HCT116 (cell line): Measurements from ENCODE around the gene LMBRD1. TPM values are rescaled to one million over a fixed set of nuclear protein-coding genes. Genes with fewer than 3 reads are reported as not detected.

Experiments used
- ATAC-seq: fragments of 200-7000 bp; cut with Tn5 transposase; 2 replicates; pipeline ENCODE4 v1.9.1; 2020; ENCODE audit warnings: mild to moderate bottlenecking, moderate library complexity
- BruUV-seq: library from RNA; stranded (reverse); fragments of 400-500 nt; replicated peaks from 2 replicates; lab custom pipeline; 2021; lab: Mats Ljungman, UMichigan
- CTCF ChIA-PET: fragments of 300-600 bp; sonication (Branson Sonifier 250); formaldehyde crosslinking; loops from one replicate; lab custom pipeline; 2021; ENCODE audit warnings: antibody characterized with exemption; lab: Charles Lee
- POLR2A ChIA-PET: fragments of 300-600, 350-600 bp; sonication (Branson Sonifier 250); formaldehyde crosslinking; loops from one replicate; lab custom pipeline; 2021; ENCODE audit warnings: antibody characterized with exemption; lab: Charles Lee
- RAD21 ChIA-PET, 2 experiments: fragments of 300-600 bp; sonication (Branson Sonifier 250); formaldehyde crosslinking; loops; one replicate each; lab custom pipeline; 2023; ENCODE audit warnings: low total read pairs in 2 of 2; ENCODE audit not compliant: uncharacterized antibody in 2 of 2, unreplicated experiment in 2 of 2, low non-redundant PET in 1 of 2; lab: Charles Lee
- DNase-seq: peaks from one replicate; pipeline ENCODE4 v3.0.0-alpha.2; 2010; ENCODE audit warnings: low read depth, low spot score
- H2AFZ ChIP-seq: fragments of 200-600 bp; shearing (Covaris generic), sonication (generic); 2 replicates; pipeline ENCODE4 v1.6.1; 2017; ENCODE audit warnings: low read depth, mixed run types, mixed read lengths, antibody characterized with exemption, low read length; ENCODE audit not compliant: poor library complexity, severe bottlenecking
- H3K27ac ChIP-seq: 2 replicates; pipeline ENCODE4 v1.5.1; 2012; ENCODE audit warnings: low read depth, low read length
- H3K27me3 ChIP-seq: fragments of 200-600 bp; sonication (generic); 2 replicates; pipeline ENCODE4 v1.6.1; 2016; ENCODE audit warnings: mixed run types, low read length, mixed read lengths; ENCODE audit not compliant: insufficient read depth
- H3K36me3 ChIP-seq, 2 experiments: fragments of 200-500 bp in 1 of 2; fragments of 200-600 bp in 1 of 2; sonication (Bioruptor generic) in 1 of 2; sonication (generic) in 1 of 2; 2 replicates each; pipeline versions ENCODE4 v1.5.1 to v1.6.1; 2014 to 2016; ENCODE audit warnings: low read length in 2 of 2, inconsistent platforms in 1 of 2, mixed read lengths in 1 of 2, mixed run types in 1 of 2; ENCODE audit not compliant: insufficient read depth in 2 of 2, control insufficient read depth in 1 of 2
- H3K4me1 ChIP-seq, 2 experiments: fragments of 200-600 bp in 1 of 2; sonication (generic) in 1 of 2; 2 replicates each; pipeline versions ENCODE4 v1.5.1 to v1.6.1; 2012 to 2017; ENCODE audit warnings: low read length in 2 of 2, inconsistent platforms in 1 of 2, mild to moderate bottlenecking in 1 of 2, mixed read lengths in 1 of 2, mixed run types in 1 of 2, moderate library complexity in 1 of 2; ENCODE audit not compliant: insufficient read depth in 2 of 2, control insufficient read depth in 1 of 2
- H3K4me2 ChIP-seq: fragments of 200-600 bp; sonication (generic); 2 replicates; pipeline ENCODE4 v1.6.1; 2017; ENCODE audit warnings: mixed run types, low read length, mixed read lengths
- H3K4me3 ChIP-seq, 2 experiments: fragments of 200-600 bp in 1 of 2; sonication (generic) in 1 of 2; replicated peaks in 1 of 2; 2 replicates each; pipeline ENCODE4 v1.5.1; 2011 to 2016; ENCODE audit warnings: low read length in 2 of 2, control low read depth in 1 of 2, low read depth in 1 of 2, mild to moderate bottlenecking in 1 of 2, mixed read lengths in 1 of 2, mixed run types in 1 of 2
- H3K79me2 ChIP-seq: fragments of 200-600 bp; sonication (generic); 2 replicates; pipeline ENCODE4 v1.6.1; 2017; ENCODE audit warnings: mild to moderate bottlenecking, mixed run types, low read length, moderate library complexity, mixed read lengths; ENCODE audit not compliant: insufficient read depth
- H3K9ac ChIP-seq: fragments of 200-600 bp; sonication (generic); 2 replicates; pipeline ENCODE4 v1.6.1; 2016; ENCODE audit warnings: low read length, mixed read lengths
- H3K9me2 ChIP-seq: fragments of 200-600 bp; sonication (generic), shearing (Covaris generic); 2 replicates; pipeline ENCODE4 v1.6.1; 2017; ENCODE audit warnings: mixed run types, mild to moderate bottlenecking, moderate library complexity; ENCODE audit not compliant: insufficient read depth
- H3K9me3 ChIP-seq, 2 experiments: fragments of 200-500 bp in 1 of 2; fragments of 200-600 bp in 1 of 2; sonication (Bioruptor generic) in 1 of 2; sonication (generic) in 1 of 2; 2 replicates each; pipeline ENCODE4 v1.6.1; 2014 to 2017; ENCODE audit warnings: low read length in 2 of 2, mixed read lengths in 2 of 2, inconsistent platforms in 1 of 2, low read depth in 1 of 2, mild to moderate bottlenecking in 1 of 2, mixed run types in 1 of 2, moderate library complexity in 1 of 2; ENCODE audit not compliant: control insufficient read depth in 1 of 2, insufficient read depth in 1 of 2
- H4K20me1 ChIP-seq: fragments of 200-600 bp; sonication (generic), shearing (Covaris generic); 2 replicates; pipeline ENCODE4 v1.6.1; 2017; ENCODE audit warnings: mixed run types, mild to moderate bottlenecking, moderate library complexity; ENCODE audit not compliant: insufficient read depth
- CBX3 ChIP-seq: IDR thresholded peaks from 2 replicates; pipeline ENCODE4 v1.6.1; 2012; ENCODE audit warnings: low read depth
- ELF1 ChIP-seq: IDR thresholded peaks from 2 replicates; pipeline ENCODE4 v1.6.1; 2012; ENCODE audit warnings: low read depth, borderline replicate concordance
- EZH2phosphoT487 ChIP-seq: fragments of 200-600 bp; IDR thresholded peaks from 2 replicates; pipeline ENCODE4 v1.6.1; 2018; ENCODE audit warnings: antibody characterized with exemption, borderline replicate concordance
- FOSL1 ChIP-seq: IDR thresholded peaks from 2 replicates; pipeline ENCODE4 v1.6.1; 2012; ENCODE audit warnings: low read depth
- JUND ChIP-seq: IDR thresholded peaks from 2 replicates; pipeline ENCODE4 v1.6.1; 2012
- POLR2A ChIP-seq: IDR thresholded peaks from 2 replicates; pipeline ENCODE4 v1.7.0; 2011; ENCODE audit warnings: borderline replicate concordance; ENCODE audit not compliant: insufficient read depth, insufficient read length; ENCODE audit errors: extremely low read depth
- POLR2AphosphoS5 ChIP-seq: IDR thresholded peaks from 2 replicates; pipeline ENCODE4 v1.6.1; 2011; ENCODE audit warnings: mild to moderate bottlenecking, low read depth, low read length, moderate library complexity
- SP1 ChIP-seq: IDR thresholded peaks from 2 replicates; pipeline ENCODE4 v1.6.1; 2012; ENCODE audit warnings: low read depth
- YY1 ChIP-seq: IDR thresholded peaks from 2 replicates; pipeline ENCODE4 v1.6.1; 2011; ENCODE audit warnings: low read length, low read depth, moderate library complexity, mild to moderate bottlenecking; ENCODE audit not compliant: insufficient replicate concordance; ENCODE audit errors: extremely low read depth
- ZFX ChIP-seq: fragments of 450-650 bp; IDR thresholded peaks from 2 replicates; pipeline ENCODE4 v1.6.1; 2017
- ZNF274 ChIP-seq: fragments of 200-500 bp; sonication (Bioruptor generic); IDR thresholded peaks from 2 replicates; pipeline ENCODE4 v1.6.1; 2014; ENCODE audit warnings: mild to moderate bottlenecking, low read depth, low read length, inconsistent platforms
- intact Hi-C: fragments of 100-400 bp; cut with micrococcal nuclease; formaldehyde crosslinking; loops from 2 replicates; pipeline ENCODE4 v1.10.0; 2022
- total RNA-seq: library from RNA; stranded (reverse); gene quantifications from one replicate; pipeline ENCODE4 v1.2.1, GENCODE V29; 2021; ENCODE audit not compliant: unreplicated experiment
- TF ChIP-seq, protein P1 (sequence below), 3 experiments: fragments of 200-600 bp in 1 of 3; sonication (generic) in 1 of 3; IDR thresholded peaks in 2 of 3; conservative IDR thresholded peaks in 1 of 3; 2 replicates each; pipeline ENCODE4 v1.5.1; 2012 to 2017; ENCODE audit warnings: low read depth in 2 of 3, low read length in 2 of 3, antibody characterized with exemption in 1 of 3, borderline replicate concordance in 1 of 3, control low read depth in 1 of 3, mild to moderate bottlenecking in 1 of 3, mixed read lengths in 1 of 3, mixed run types in 1 of 3, moderate library complexity in 1 of 3; ENCODE audit not compliant: insufficient read depth in 1 of 3
- TF ChIP-seq, protein P2 (sequence below): IDR thresholded peaks from 2 replicates; pipeline ENCODE4 v1.6.1; 2012; ENCODE audit warnings: low read depth
- TF ChIP-seq, protein P3 (sequence below): IDR thresholded peaks from 2 replicates; pipeline ENCODE4 v1.6.1; 2012
- TF ChIP-seq, protein P4 (sequence below): IDR thresholded peaks from 2 replicates; pipeline ENCODE4 v1.6.1; 2011; ENCODE audit warnings: mild to moderate bottlenecking, low read length, moderate library complexity; ENCODE audit not compliant: insufficient replicate concordance; ENCODE audit errors: extremely low read depth

Gene LMBRD1
- total RNA-seq, 1 experiment from 2014 or later: 11.9 TPM

DNA sequence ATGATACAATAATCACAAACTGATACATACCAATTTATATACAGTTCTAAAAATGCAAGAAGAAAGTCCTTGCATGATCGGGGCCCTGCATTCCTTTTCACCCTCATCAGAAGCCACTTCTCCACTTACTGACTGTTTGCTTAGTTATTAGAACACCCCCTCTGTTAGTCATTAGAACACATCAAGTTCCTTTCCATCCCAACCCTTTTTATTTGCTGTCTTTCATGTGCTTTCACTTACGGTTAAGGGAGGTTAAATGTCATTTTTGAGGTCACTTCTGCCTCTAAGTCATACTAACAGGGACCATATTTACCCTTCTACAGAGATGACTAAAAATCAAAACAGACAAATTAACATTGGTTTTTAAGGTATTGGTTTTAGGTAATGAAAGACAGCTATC lies 149.1 kb downstream of the LMBRD1 start:
- ATAC-seq (no peak), DNase-seq (no peak)
- intact Hi-C loops: no loop called here
- CTCF ChIA-PET: no interaction called here
- no peak overlapping the region for H3K27ac ChIP-seq
- H3K4me3 ChIP-seq: no peak overlapping the region
- BruUV-seq: no TSS peak
- H3K9me3 ChIP-seq: no peaks in the 10 kb centered on the region
- POLR2A ChIA-PET: no interaction called here
- no peak overlapping the region for H2AFZ ChIP-seq
- no peaks in the 10 kb centered on the region for H4K20me1 ChIP-seq
- no peaks in the 10 kb centered on the region for H3K9me2 ChIP-seq
- no peaks in the 10 kb centered on the region for H3K4me1 ChIP-seq
- no peaks in the 10 kb centered on the region for H3K79me2 ChIP-seq
- no peaks in the 10 kb centered on the region for H3K27me3 ChIP-seq
- no peak for TF ChIP-seq ZNF274
- TF ChIP-seq, protein P1, sequence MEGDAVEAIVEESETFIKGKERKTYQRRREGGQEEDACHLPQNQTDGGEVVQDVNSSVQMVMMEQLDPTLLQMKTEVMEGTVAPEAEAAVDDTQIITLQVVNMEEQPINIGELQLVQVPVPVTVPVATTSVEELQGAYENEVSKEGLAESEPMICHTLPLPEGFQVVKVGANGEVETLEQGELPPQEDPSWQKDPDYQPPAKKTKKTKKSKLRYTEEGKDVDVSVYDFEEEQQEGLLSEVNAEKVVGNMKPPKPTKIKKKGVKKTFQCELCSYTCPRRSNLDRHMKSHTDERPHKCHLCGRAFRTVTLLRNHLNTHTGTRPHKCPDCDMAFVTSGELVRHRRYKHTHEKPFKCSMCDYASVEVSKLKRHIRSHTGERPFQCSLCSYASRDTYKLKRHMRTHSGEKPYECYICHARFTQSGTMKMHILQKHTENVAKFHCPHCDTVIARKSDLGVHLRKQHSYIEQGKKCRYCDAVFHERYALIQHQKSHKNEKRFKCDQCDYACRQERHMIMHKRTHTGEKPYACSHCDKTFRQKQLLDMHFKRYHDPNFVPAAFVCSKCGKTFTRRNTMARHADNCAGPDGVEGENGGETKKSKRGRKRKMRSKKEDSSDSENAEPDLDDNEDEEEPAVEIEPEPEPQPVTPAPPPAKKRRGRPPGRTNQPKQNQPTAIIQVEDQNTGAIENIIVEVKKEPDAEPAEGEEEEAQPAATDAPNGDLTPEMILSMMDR (IDR thresholded peaks at IDR 0.05 in 2 of 3, conservative IDR thresholded peaks at IDR 0.05 in 1 of 3; ENCODE audit: borderline replicate concordance in 1 of 3, insufficient read depth in 1 of 3, low read depth in 2 of 3, low read length in 2 of 3): no peak
- TF ChIP-seq ZFX: no peak
- no peak for TF ChIP-seq CBX3
- TF ChIP-seq, protein P2, sequence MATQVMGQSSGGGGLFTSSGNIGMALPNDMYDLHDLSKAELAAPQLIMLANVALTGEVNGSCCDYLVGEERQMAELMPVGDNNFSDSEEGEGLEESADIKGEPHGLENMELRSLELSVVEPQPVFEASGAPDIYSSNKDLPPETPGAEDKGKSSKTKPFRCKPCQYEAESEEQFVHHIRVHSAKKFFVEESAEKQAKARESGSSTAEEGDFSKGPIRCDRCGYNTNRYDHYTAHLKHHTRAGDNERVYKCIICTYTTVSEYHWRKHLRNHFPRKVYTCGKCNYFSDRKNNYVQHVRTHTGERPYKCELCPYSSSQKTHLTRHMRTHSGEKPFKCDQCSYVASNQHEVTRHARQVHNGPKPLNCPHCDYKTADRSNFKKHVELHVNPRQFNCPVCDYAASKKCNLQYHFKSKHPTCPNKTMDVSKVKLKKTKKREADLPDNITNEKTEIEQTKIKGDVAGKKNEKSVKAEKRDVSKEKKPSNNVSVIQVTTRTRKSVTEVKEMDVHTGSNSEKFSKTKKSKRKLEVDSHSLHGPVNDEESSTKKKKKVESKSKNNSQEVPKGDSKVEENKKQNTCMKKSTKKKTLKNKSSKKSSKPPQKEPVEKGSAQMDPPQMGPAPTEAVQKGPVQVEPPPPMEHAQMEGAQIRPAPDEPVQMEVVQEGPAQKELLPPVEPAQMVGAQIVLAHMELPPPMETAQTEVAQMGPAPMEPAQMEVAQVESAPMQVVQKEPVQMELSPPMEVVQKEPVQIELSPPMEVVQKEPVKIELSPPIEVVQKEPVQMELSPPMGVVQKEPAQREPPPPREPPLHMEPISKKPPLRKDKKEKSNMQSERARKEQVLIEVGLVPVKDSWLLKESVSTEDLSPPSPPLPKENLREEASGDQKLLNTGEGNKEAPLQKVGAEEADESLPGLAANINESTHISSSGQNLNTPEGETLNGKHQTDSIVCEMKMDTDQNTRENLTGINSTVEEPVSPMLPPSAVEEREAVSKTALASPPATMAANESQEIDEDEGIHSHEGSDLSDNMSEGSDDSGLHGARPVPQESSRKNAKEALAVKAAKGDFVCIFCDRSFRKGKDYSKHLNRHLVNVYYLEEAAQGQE: no peak
- TF ChIP-seq POLR2A: no peak
- TF ChIP-seq, protein P3, sequence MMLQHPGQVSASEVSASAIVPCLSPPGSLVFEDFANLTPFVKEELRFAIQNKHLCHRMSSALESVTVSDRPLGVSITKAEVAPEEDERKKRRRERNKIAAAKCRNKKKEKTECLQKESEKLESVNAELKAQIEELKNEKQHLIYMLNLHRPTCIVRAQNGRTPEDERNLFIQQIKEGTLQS: no peak
- no peak for TF ChIP-seq EZH2phosphoT487
- no peak for TF ChIP-seq POLR2AphosphoS5
- TF ChIP-seq YY1: no peak
- TF ChIP-seq, protein P4, sequence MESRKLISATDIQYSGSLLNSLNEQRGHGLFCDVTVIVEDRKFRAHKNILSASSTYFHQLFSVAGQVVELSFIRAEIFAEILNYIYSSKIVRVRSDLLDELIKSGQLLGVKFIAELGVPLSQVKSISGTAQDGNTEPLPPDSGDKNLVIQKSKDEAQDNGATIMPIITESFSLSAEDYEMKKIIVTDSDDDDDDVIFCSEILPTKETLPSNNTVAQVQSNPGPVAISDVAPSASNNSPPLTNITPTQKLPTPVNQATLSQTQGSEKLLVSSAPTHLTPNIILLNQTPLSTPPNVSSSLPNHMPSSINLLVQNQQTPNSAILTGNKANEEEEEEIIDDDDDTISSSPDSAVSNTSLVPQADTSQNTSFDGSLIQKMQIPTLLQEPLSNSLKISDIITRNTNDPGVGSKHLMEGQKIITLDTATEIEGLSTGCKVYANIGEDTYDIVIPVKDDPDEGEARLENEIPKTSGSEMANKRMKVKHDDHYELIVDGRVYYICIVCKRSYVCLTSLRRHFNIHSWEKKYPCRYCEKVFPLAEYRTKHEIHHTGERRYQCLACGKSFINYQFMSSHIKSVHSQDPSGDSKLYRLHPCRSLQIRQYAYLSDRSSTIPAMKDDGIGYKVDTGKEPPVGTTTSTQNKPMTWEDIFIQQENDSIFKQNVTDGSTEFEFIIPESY: no peak
- TF ChIP-seq SP1: no peak
- TF ChIP-seq FOSL1: no peak
- TF ChIP-seq JUND: no peak
- TF ChIP-seq ELF1: no peak
- no peaks in the 10 kb centered on the region for H3K36me3 ChIP-seq
- RAD21 ChIA-PET: no interaction called here
- H3K4me2 ChIP-seq: no peak overlapping the region
- H3K9ac ChIP-seq: no peak overlapping the region
